Fibroblast of upper back skin (primary cell): ENCODE measurements around the gene CSNK1E.
A peak's percentile ranks its signal among the peaks of the same experiment; 100 is the strongest.

ENCODE experiments used
- DNase-seq: peaks from one replicate; pipeline ENCODE4 v3.0.0-alpha.2; 2013

CSNK1E gene

DNA sequence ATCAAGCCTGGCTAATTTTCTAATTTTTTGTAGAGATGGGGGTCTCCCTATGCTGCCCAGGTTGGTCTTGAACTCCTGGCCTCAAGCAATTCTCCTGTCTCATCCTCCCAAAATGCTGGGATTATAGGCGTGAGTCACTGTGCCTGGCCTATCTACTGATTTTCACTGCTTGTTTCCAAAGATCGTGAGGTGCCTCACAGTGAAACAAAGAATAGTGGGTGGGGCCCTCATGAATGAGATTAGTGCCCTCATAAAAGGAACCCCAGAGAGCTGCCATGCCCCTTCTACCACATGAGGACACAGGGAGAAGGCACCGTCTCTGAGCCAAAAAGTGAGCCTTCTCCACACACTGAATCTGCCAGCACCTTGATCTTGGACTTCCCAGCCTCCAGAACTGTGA, 67.9 kb downstream of the CSNK1E start:
- DNase-seq: no peak

DNA sequence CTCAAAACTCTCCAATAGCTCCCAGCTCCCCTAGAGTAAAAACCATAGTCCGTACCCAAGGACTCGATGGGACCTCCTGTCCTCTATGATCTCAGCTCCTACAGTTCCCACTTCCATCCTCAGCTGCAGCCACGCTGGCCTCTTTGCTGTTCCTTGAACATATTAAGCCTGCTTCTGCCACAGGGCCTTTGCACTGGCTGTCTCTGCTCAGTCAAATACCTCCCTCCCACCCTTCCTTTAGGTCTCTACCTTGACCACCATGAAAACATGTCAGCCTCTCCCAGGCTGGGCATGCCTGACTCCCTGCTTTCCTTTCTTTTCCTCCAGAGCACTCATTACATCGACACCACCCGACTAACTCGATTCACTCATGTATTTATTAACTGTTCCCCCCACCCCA, 69.0 kb downstream of the CSNK1E start:
- no peak for DNase-seq

DNA sequence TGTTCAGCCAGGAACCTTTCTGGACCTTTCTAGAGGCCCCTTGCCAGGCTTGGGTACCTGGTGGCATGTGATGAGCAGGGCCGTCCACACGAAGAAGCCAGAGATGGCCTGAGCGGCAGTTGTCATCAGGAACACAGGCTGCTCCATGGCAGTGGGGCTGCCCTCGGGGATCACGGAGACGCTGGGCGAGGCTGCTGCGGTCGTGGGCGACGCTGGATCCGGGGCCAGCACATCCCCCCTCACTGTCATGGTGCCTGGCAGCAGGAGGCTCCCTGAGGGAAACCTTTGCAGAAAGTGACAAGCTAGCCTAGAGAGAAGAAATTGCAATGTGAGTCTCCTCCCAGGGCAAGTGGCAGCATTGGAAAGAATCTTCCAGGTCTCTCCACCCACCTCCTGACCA, 69.5 kb downstream of the CSNK1E start:
- DNase-seq: no peak

- no peak for DNase-seq
These were observed 70.5 kb downstream of the CSNK1E start for GRCh38 chr22:38246692-38247091.

GRCh38 chr22:38246046-38246658, 71.1 kb downstream of the CSNK1E start:
- no peak for DNase-seq

GRCh38 chr22:38244106-38244505, 73.1 kb downstream of the CSNK1E start:
- DNase-seq: no peak

GRCh38 chr22:38243007-38243765, 74.0 kb downstream of the CSNK1E start:
- no peak for DNase-seq

DNA sequence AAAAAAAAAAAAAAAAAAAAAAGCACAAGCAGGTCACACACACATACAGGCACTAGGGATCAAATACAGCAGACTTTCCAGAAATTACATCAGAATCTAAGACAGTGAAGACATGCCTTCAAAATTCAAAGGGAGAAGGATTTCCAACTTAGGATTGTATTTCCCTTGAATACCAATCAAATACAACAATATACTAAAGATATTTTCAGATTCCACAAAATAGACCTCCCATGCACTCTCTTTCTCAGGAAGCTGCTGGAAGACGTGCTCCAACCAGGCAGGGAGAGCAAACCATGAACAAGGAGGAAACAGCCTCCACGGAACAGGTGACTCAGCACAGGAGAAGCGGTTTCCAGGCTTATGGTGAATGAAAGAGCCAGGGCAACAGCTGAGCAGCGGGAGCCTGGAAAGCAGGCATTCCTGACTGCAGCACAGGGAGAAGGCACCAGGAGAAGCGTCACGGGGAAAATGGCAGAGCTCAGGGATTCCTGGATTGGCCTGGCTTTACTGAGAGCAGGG, 76.4 kb downstream of the CSNK1E start:
- peak; percentile 95 for DNase-seq
